Activated B cell treated with CpG ODN at 0.5 μM for 24 hours (primary cell): ENCODE measurements around the gene BNIP3. TPM values are rescaled to one million over a fixed set of nuclear protein-coding genes. Genes with fewer than 3 reads are reported as not detected.

Experiments
- total RNA-seq: library from RNA; stranded (reverse); gene quantifications from 2 replicates; pipeline ENCODE4 v1.2.3, GENCODE V29; 2022

Gene BNIP3
- total RNA-seq, 1 donor from 2014 or later = 10.6 TPM

Other genes starting within 250 kb of the BNIP3 start
- gene PPP2R2D, start 80.9 kb downstream of the BNIP3 start, total RNA-seq = 28.0 and 32.7 TPM in 2 replicates
- 0.05 and 0.09 TPM in 2 replicates for gene JAKMIP3, start 84.0 kb upstream of the BNIP3 start, total RNA-seq
- gene DPYSL4, start 205.0 kb upstream of the BNIP3 start, total RNA-seq = 0.53 and 0.78 TPM in 2 replicates